Kidney epithelial cell (primary cell): ENCODE results near the gene CLPTM1L. TPM values are rescaled to one million over a fixed set of nuclear protein-coding genes. Genes with fewer than 3 reads are reported as not detected.

Experiments
- DNase-seq: peaks from one replicate; pipeline ENCODE4 v3.0.0-alpha.2; 2010; ENCODE audit warnings: low read depth
- H3K27me3 ChIP-seq: 2 replicates; pipeline ENCODE4 v1.6.0; 2011; ENCODE audit warnings: low read length; ENCODE audit not compliant: control insufficient read depth, insufficient read depth
- H3K36me3 ChIP-seq: 2 replicates; pipeline ENCODE4 v1.5.1; 2011; ENCODE audit warnings: low read length; ENCODE audit not compliant: control insufficient read depth, insufficient read depth
- H3K4me3 ChIP-seq: 2 replicates; pipeline ENCODE4 v1.5.1; 2011; ENCODE audit warnings: low read depth, mild to moderate bottlenecking, control low read depth, low read length
- CTCF ChIP-seq: IDR thresholded peaks from 2 replicates; pipeline ENCODE4 v1.5.1; 2011; ENCODE audit warnings: mild to moderate bottlenecking, moderate library complexity, low read length, control low read depth, inconsistent platforms; ENCODE audit not compliant: insufficient read depth, poor library complexity, severe bottlenecking
- total RNA-seq: library from RNA; depleted of rRNA; stranded (reverse); fragments of >200 nt; gene quantifications from 2 replicates; pipeline ENCODE4 v1.2.3, GENCODE V29; 2015

CLPTM1L gene
- total RNA-seq, 1 donor from 2014 or later: 159 TPM

- no peak for TF ChIP-seq CTCF
- Histone ChIP-seq H3K4me3 (no peak overlapping the region), H3K27me3 (no peaks in the 10 kb centered on the region), H3K36me3 (peaks cover 5% of the 10 kb centered on the region)
- DNase-seq: no peak
Observed at GRCh38 chr5:1322955-1323802, 21.7 kb downstream of the CLPTM1L start.

GRCh38 chr5:1322036-1322900 is 22.6 kb downstream of the CLPTM1L start:
- Histone ChIP-seq H3K36me3 (peaks cover 5% of the 10 kb centered on the region), H3K4me3 (no peak overlapping the region), H3K27me3 (no peaks in the 10 kb centered on the region)
- no peak for DNase-seq
- no peak for TF ChIP-seq CTCF

GRCh38 chr5:1321576-1321975 is 23.3 kb downstream of the CLPTM1L start:
- no peaks in the 10 kb centered on the region for H3K27me3 ChIP-seq
- no peak for TF ChIP-seq CTCF
- no peak for DNase-seq
- H3K4me3 ChIP-seq: no peak overlapping the region
- H3K36me3 ChIP-seq: peaks cover 5% of the 10 kb centered on the region

- H3K4me3 ChIP-seq: no peak overlapping the region
- no peak for DNase-seq
- no peak for TF ChIP-seq CTCF
- H3K36me3 ChIP-seq: peaks cover 5% of the 10 kb centered on the region
- H3K27me3 ChIP-seq: no peaks in the 10 kb centered on the region
Observed at GRCh38 chr5:1320436-1321344, 24.2 kb downstream of the CLPTM1L start.

GRCh38 chr5:1319436-1320256 is 25.3 kb downstream of the CLPTM1L start:
- Histone ChIP-seq H3K4me3 (no peak overlapping the region), H3K36me3 (peaks cover 5% of the 10 kb centered on the region), H3K27me3 (no peaks in the 10 kb centered on the region)
- DNase-seq: no peak
- no peak for TF ChIP-seq CTCF
